Measurements from ENCODE around the gene FXYD5. TPM values are rescaled to one million over a fixed set of nuclear protein-coding genes. Genes with fewer than 3 reads are reported as not detected.
A peak's percentile ranks its signal among the peaks of the same experiment; 100 is the strongest.

Gene FXYD5
- total and polyA plus RNA-seq, 9 of the 15 experiments (the other 6 are each of a cell fraction or from before 2014, with no cell fraction given), result 104 to 537 (median 174) TPM

- peak; percentile 15; the same call in 1 of the 2 replicates for TF ChIP-seq KHSRP (IDR thresholded peaks at IDR 0.05)
- peak in 1 of 2 experiments; percentile 67; a peak in 2 of 4 replicates for TF ChIP-seq MCM7 (IDR thresholded peaks at IDR 0.05)
- TF ChIP-seq GATAD2A (IDR thresholded peaks at IDR 0.05), result 0 out of 2 replicates have a peak, but pooled peaks have one; percentile 67
- TF ChIP-seq ETV6 (IDR thresholded peaks at IDR 0.05; ENCODE audit: borderline replicate concordance in 1 of 2, low read depth in 2 of 2, low read length in 1 of 2), result no peak
- no peak for TF ChIP-seq ETV6 (CRISPR knock-in tag; IDR thresholded peaks at IDR 0.05; ENCODE audit: borderline replicate concordance)
- TF ChIP-seq ZNF766 (CRISPR knock-in tag; conservative IDR thresholded peaks at IDR 0.05), result no peak
- no peak for TF ChIP-seq PYGO2 (tag; IDR thresholded peaks at IDR 0.05)
- no peak for TF ChIP-seq ZNF431 (CRISPR knock-in tag; IDR thresholded peaks at IDR 0.05)
- TF ChIP-seq ZBTB9 (CRISPR knock-in tag; IDR thresholded peaks at IDR 0.05), result no peak
- no peak for TF ChIP-seq BACH1 (tag; IDR thresholded peaks at IDR 0.05)
- no peak for TF ChIP-seq BDP1 (IDR thresholded peaks at IDR 0.05; ENCODE audit: insufficient read depth, insufficient read length)
- TF ChIP-seq HOMEZ (CRISPR knock-in tag; IDR thresholded peaks at IDR 0.05), result no peak
- TF ChIP-seq ZNF764 (CRISPR knock-in tag; IDR thresholded peaks at IDR 0.05; ENCODE audit: low read depth), result no peak
- TF ChIP-seq ILK (tag; IDR thresholded peaks at IDR 0.05; ENCODE audit: borderline replicate concordance, low read depth), result no peak
- no peak for TF ChIP-seq ZNF778 (CRISPR knock-in tag; IDR thresholded peaks at IDR 0.05)
- TF ChIP-seq TRIM25 (IDR thresholded peaks at IDR 0.05; ENCODE audit: borderline replicate concordance), result peak; percentile 74; the same call in 1 of the 2 replicates
- no peak for TF ChIP-seq FOXP4 (CRISPR knock-in tag; IDR thresholded peaks at IDR 0.05; ENCODE audit: borderline replicate concordance)
- TF ChIP-seq ZNF277 (CRISPR knock-in tag; IDR thresholded peaks at IDR 0.05; ENCODE audit: borderline replicate concordance), result no peak
Observed at GRCh38 chr19:35105411-35106290, 48.9 kb upstream of the FXYD5 start (continued).
